Esophagus squamous epithelium (tissue), 5 donors: ENCODE results near the gene ZSCAN10. TPM values are rescaled to one million over a fixed set of nuclear protein-coding genes. Genes with fewer than 3 reads are reported as not detected.
"Not testable (repeated sequence)": the region's sequence is repeated elsewhere in the genome, so short reads cannot be mapped to it uniquely, and the experiment has no call there.

Experiments used
- DNase-seq: peaks from one replicate; lab custom pipeline; 2025; lab: John Stamatoyannopoulos, UW
- H3K27ac ChIP-seq, 4 donors: fragments of 200-600 bp; sonication (generic); one replicate each; pipeline ENCODE4 v1.5.1; 2016 to 2019; ENCODE audit warnings: mild to moderate bottlenecking in 1 of 4
- H3K27me3 ChIP-seq, 4 donors: fragments of 200-600 bp; sonication (generic); 1 replicate in 3 of 4; 2 replicates in 1 of 4; pipeline versions ENCODE4 v1.5.1 to v1.6.0; 2017 to 2021; ENCODE audit warnings: antibody characterized with exemption in 1 of 4
- H3K36me3 ChIP-seq, 3 donors: fragments of 200-600 bp; sonication (generic); one replicate each; pipeline ENCODE4 v1.5.1; 2016 to 2019
- H3K4me1 ChIP-seq, 3 donors: fragments of 200-600 bp; sonication (generic); one replicate each; pipeline ENCODE4 v1.5.1; 2017 to 2019
- H3K4me3 ChIP-seq, 4 donors: fragments of 200-600 bp; sonication (generic); 1 replicate in 3 of 4; 2 replicates in 1 of 4; pipeline ENCODE4 v1.5.1; 2016 to 2019; ENCODE audit warnings: mild to moderate bottlenecking in 2 of 4, moderate library complexity in 1 of 4
- H3K9me3 ChIP-seq, 3 donors: fragments of 200-600 bp; sonication (generic); one replicate each; pipeline ENCODE4 v1.5.1; 2016 to 2019
- POLR2A ChIP-seq, 4 donors: fragments of 450-650 bp; IDR thresholded peaks; one replicate each; pipeline ENCODE4 v1.6.1; 2017; ENCODE audit warnings: antibody characterized with exemption in 4 of 4, mild to moderate bottlenecking in 4 of 4, moderate library complexity in 3 of 4
- WGBS, 2 donors: methylation state at CpG; one replicate each; pipeline ENCODE4 v1.1.5; 2018; 5-methylcytosine and 5-hydroxymethylcytosine counted together
- intact Hi-C: fragments of 100-400 bp; cut with DNase I; formaldehyde crosslinking; loops from one replicate; pipeline ENCODE4 v1.15.0; 2022
- total RNA-seq, 4 donors: library from RNA; depleted of rRNA; stranded (reverse); fragments of >200 nt; gene quantifications; one replicate each; pipeline ENCODE4 v1.1.0, GENCODE V29; 2016
- TF ChIP-seq, protein P1 (sequence below), 6 experiments: fragments of 450-650 bp in 4 of 6; fragments of 200-600 bp in 2 of 6; sonication (generic) in 2 of 6; IDR thresholded peaks; one replicate each; pipeline ENCODE4 v1.5.1; 2016 to 2019; ENCODE audit warnings: antibody characterized with exemption in 6 of 6, mild to moderate bottlenecking in 4 of 6, moderate library complexity in 4 of 6
- donor health status: DM: yes; HTN: yes; CAD: no.

ZSCAN10 gene
- total RNA-seq, 4 donors from 2014 or later = not detected

GRCh38 chr16:3142770-3143169 is 43.7 kb upstream of the ZSCAN10 start:
- no peak overlapping the region for H3K27ac ChIP-seq
- WGBS, 2 donors = 83% methylated on average over 2 of the region's 13 CpGs; no CpG with 5 or more reads in 1 of the 2 donors
- no peak overlapping the region for H3K4me3 ChIP-seq
- no peaks in the 10 kb centered on the region for H3K27me3 ChIP-seq
- intact Hi-C loops = no loop called here
- H3K4me1 ChIP-seq = no peaks in the 10 kb centered on the region
- TF ChIP-seq POLR2A (IDR thresholded peaks at IDR 0.05) = no peak
- TF ChIP-seq, protein P1, sequence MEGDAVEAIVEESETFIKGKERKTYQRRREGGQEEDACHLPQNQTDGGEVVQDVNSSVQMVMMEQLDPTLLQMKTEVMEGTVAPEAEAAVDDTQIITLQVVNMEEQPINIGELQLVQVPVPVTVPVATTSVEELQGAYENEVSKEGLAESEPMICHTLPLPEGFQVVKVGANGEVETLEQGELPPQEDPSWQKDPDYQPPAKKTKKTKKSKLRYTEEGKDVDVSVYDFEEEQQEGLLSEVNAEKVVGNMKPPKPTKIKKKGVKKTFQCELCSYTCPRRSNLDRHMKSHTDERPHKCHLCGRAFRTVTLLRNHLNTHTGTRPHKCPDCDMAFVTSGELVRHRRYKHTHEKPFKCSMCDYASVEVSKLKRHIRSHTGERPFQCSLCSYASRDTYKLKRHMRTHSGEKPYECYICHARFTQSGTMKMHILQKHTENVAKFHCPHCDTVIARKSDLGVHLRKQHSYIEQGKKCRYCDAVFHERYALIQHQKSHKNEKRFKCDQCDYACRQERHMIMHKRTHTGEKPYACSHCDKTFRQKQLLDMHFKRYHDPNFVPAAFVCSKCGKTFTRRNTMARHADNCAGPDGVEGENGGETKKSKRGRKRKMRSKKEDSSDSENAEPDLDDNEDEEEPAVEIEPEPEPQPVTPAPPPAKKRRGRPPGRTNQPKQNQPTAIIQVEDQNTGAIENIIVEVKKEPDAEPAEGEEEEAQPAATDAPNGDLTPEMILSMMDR (IDR thresholded peaks at IDR 0.05) = no peak
- no peaks in the 10 kb centered on the region for H3K9me3 ChIP-seq
- DNase-seq = no peak
- peaks cover 13 to 54% (median 14%) of the 10 kb centered on the region in 3 donors for H3K36me3 ChIP-seq

DNA sequence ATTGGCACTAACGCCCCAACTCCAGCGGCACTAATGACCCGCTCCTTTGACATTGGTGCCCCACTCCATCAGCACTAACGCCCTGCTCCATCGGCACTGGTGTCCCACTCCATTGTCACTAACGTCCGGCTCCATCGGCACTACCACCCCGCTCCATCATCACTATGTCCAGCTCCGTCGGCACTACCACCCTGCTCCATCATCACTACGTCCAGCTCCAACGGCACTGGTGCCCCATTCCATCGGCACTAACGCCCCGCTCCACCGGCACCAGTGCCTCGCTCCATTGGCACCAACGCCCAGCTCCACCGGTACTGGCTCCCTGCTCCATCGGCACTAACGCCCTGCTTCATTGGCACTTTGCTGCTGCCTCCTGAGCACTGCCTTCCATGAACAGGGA is 43.2 kb upstream of the ZSCAN10 start:
- no peaks in the 10 kb centered on the region for H3K4me1 ChIP-seq
- no peak for TF ChIP-seq POLR2A (IDR thresholded peaks at IDR 0.05)
- TF ChIP-seq, protein P1 (IDR thresholded peaks at IDR 0.05) = no peak
- no peak for DNase-seq
- intact Hi-C loops = no loop called here
- WGBS, 2 donors = 94 to 97% methylated on average over 14 to 20 of the region's 22 CpGs
- H3K4me3 ChIP-seq = no peak overlapping the region
- no peaks in the 10 kb centered on the region for H3K9me3 ChIP-seq
- no peak overlapping the region for H3K27ac ChIP-seq
- H3K36me3 ChIP-seq = peaks cover 13 to 59% (median 18%) of the 10 kb centered on the region in 3 donors
- H3K27me3 ChIP-seq = no peaks in the 10 kb centered on the region

DNA sequence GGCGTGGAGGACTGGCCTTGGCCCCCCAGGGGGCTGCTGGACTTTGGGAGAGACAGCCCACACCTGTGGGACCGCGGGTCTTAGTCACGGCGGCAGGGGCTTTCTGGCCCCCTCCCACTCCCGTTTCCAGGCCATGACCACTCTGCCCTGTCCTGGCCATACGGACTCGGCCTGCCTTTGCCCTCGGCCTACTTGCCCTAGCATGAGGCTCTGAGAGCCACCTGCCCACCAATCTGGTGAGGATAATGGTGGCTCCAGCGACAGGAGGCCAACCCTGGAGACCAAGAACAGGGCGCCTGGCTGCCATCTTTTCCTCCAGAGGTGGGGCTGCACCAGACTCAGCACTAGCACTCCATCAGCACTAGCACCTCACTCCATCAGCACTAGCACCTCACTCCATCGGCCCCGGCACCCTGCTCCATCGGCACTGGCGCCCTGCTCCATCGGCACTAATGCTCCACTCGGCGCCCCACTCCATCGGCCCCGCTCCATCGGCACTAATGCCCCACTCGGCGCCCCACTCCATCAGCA is 42.8 kb upstream of the ZSCAN10 start:
- DNase-seq = no peak
- WGBS, 2 donors = 96 to 98% methylated on average over 12 to 18 of the region's 23 CpGs
- TF ChIP-seq, protein P1 (IDR thresholded peaks at IDR 0.05) = no peak
- TF ChIP-seq POLR2A (IDR thresholded peaks at IDR 0.05) = no peak
- intact Hi-C loops = no loop called here
- Histone ChIP-seq H3K27me3 (no peaks in the 10 kb centered on the region), H3K9me3 (no peaks in the 10 kb centered on the region), H3K36me3 (peaks cover 13 to 62% (median 19%) of the 10 kb centered on the region in 3 donors), H3K4me3 (no peak overlapping the region), H3K27ac (no peak overlapping the region), H3K4me1 (peaks cover 0 to under 1% (median 0%) of the 10 kb centered on the region in 3 donors)

- Histone ChIP-seq H3K4me3 (no peak overlapping the region), H3K9me3 (no peaks in the 10 kb centered on the region), H3K36me3 (peaks cover 13 to 62% (median 19%) of the 10 kb centered on the region in 3 donors), H3K27ac (no peak overlapping the region), H3K4me1 (peaks cover 0 to 10% (median 5%) of the 10 kb centered on the region in 3 donors), H3K27me3 (no peaks in the 10 kb centered on the region)
- no peak for DNase-seq
- 94 to 100% methylated on average over 14 to 22 of the region's 69 CpGs for WGBS, 2 donors
- intact Hi-C loops = no loop called here
- no peak for TF ChIP-seq POLR2A (IDR thresholded peaks at IDR 0.05)
- TF ChIP-seq, protein P1 (IDR thresholded peaks at IDR 0.05) = no peak
Observed at GRCh38 chr16:3140603-3141427, 41.7 kb upstream of the ZSCAN10 start.

DNA sequence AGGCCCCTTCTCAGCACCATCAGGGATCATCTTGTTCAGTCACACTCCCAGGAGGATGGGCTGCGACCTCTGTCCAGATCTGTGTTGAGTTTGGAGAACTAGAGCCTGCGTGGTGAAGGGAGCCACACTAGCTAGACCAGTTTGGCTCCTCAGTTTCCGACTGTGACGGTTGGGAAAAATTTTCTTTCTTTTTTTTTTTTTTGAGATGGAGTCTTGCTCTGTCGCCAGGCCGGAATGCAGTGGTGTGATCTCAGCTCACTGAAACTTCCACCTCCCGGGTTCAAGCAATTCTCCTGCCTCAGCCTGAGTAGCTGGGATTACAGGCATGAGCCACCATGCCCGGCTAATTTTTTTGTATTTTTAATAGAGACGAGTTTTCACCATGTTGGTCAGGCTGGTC is 40.5 kb upstream of the ZSCAN10 start:
- H3K27me3 ChIP-seq, intact Hi-C loops, H3K27ac ChIP-seq, H3K4me3 ChIP-seq, DNase-seq, H3K9me3 ChIP-seq: not testable (repeated sequence)
- WGBS, 2 donors = 83 to 84% methylated on average over 8 of the region's 9 CpGs
- peaks cover 13 to 62% (median 19%) of the 10 kb centered on the region in 3 donors for H3K36me3 ChIP-seq
- peaks cover 0 to 17% (median 6%) of the 10 kb centered on the region in 3 donors for H3K4me1 ChIP-seq
